ENCODE data around the gene ABLIM3.

- TF ChIP-seq POLR2A (IDR thresholded peaks at IDR 0.05): no peak
- TF ChIP-seq CTCF (IDR thresholded peaks at IDR 0.05): no peak
Measured at GRCh38 chr5:149175346-149176105, 34.2 kb downstream of the ABLIM3 start.
